Stomach (tissue), 4 donors: ENCODE results near the gene HCFC1R1.

Experiments used
- EP300 ChIP-seq: sonication (generic); formaldehyde crosslinking; IDR thresholded peaks from one replicate; pipeline ENCODE4 v1.6.1; 2017; ENCODE audit warnings: antibody characterized with exemption
- POLR2A ChIP-seq, 4 donors: fragments of 450-650 bp; IDR thresholded peaks; one replicate each; pipeline ENCODE4 v1.6.1; 2016; ENCODE audit warnings: antibody characterized with exemption in 4 of 4, control low read depth in 2 of 4, mild to moderate bottlenecking in 1 of 4, moderate library complexity in 1 of 4
- POLR2AphosphoS5 ChIP-seq, 3 donors: sonication (generic); formaldehyde crosslinking; IDR thresholded peaks; one replicate each; pipeline ENCODE4 v1.6.1; 2016; ENCODE audit warnings: antibody characterized with exemption in 3 of 3
- TF ChIP-seq, protein P1 (sequence below), 7 experiments: fragments of 450-650 bp in 4 of 7; fragments of 200-600 bp in 3 of 7; sonication (generic) in 3 of 7; IDR thresholded peaks; one replicate each; pipeline ENCODE4 v1.5.1; 2016 to 2019; ENCODE audit warnings: antibody characterized with exemption in 7 of 7, control low read depth in 2 of 7, mild to moderate bottlenecking in 1 of 7

DNA sequence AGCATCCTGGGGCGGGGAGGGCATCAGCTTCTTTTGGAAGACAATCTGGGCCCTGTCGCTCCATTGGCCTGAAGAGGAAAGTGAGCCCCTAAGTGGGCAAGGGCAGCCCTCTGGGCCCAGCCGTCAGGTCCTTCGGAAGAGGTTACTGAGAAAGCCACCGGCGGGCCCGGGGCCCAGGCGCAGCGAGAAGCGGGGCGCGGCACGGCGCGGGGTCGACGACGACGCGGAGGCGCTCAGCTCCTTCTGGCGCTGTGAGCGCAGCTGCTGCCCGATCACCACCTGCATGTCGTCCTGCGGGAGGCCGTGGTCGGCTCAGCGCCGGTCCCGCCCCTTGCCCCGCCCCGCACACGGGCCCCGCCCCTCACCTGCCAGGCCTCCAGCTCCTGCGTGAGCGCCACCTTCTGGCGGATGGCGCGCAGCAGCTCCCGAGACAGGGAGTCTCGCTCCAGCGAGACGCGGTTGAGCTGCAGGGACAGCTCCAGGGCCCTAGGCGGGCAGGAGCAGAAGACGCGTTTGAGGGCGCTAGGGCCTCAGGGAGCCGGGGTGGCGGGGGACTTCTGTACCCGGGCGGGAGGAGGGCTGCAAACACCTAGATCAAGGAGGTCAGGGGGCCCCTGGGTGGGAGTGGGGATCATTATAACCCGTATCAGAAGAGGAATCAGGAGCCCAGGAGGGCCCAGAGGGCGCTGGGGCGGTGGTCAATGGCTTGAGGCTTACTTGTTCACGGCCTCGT is 4.4 kb upstream of the HCFC1R1 start:
- no peak for TF ChIP-seq POLR2A (IDR thresholded peaks at IDR 0.05)
- TF ChIP-seq, protein P1, sequence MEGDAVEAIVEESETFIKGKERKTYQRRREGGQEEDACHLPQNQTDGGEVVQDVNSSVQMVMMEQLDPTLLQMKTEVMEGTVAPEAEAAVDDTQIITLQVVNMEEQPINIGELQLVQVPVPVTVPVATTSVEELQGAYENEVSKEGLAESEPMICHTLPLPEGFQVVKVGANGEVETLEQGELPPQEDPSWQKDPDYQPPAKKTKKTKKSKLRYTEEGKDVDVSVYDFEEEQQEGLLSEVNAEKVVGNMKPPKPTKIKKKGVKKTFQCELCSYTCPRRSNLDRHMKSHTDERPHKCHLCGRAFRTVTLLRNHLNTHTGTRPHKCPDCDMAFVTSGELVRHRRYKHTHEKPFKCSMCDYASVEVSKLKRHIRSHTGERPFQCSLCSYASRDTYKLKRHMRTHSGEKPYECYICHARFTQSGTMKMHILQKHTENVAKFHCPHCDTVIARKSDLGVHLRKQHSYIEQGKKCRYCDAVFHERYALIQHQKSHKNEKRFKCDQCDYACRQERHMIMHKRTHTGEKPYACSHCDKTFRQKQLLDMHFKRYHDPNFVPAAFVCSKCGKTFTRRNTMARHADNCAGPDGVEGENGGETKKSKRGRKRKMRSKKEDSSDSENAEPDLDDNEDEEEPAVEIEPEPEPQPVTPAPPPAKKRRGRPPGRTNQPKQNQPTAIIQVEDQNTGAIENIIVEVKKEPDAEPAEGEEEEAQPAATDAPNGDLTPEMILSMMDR (IDR thresholded peaks at IDR 0.05): peak in 5 of 7 experiments; percentile 59 to 85 (median 83)
- TF ChIP-seq POLR2AphosphoS5 (IDR thresholded peaks at IDR 0.05): peak in 1 of 3 donors; percentile 84
- no peak for TF ChIP-seq EP300
